PC-9 (cell line): ENCODE results near the gene ARID5A.

Source experiments
- EZH2 ChIP-seq: fragments of 200-600 bp; sonication (generic); IDR thresholded peaks from 2 replicates; pipeline ENCODE4 v1.8.0; 2017; ENCODE audit warnings: antibody characterized with exemption, low read depth
- TF ChIP-seq, protein P1 (sequence below): fragments of 200-600 bp; sonication (generic); conservative IDR thresholded peaks from 2 replicates; pipeline ENCODE4 v1.6.1; 2017; ENCODE audit warnings: mixed run types, antibody characterized with exemption, mild to moderate bottlenecking, moderate library complexity

DNA sequence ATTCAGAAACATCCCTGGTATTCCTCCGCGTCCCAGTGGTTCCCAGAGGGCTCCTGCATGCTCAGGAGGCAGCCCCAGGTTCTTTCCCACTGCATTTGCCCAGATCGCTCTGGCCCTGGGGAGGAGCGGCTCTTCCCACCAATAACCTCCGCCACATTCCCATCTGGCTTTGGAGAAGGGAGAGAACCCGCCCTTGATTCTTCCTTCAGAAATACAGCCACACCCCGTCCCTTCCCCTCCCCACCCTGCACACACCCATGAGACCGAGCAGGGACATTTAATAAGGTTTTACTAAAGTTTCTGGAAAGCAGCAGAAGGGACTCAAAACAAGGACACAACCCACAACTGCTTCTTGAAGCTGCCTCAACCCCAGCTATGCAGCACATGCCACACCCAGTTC is 21.9 kb downstream of the ARID5A start:
- TF ChIP-seq, protein P1, sequence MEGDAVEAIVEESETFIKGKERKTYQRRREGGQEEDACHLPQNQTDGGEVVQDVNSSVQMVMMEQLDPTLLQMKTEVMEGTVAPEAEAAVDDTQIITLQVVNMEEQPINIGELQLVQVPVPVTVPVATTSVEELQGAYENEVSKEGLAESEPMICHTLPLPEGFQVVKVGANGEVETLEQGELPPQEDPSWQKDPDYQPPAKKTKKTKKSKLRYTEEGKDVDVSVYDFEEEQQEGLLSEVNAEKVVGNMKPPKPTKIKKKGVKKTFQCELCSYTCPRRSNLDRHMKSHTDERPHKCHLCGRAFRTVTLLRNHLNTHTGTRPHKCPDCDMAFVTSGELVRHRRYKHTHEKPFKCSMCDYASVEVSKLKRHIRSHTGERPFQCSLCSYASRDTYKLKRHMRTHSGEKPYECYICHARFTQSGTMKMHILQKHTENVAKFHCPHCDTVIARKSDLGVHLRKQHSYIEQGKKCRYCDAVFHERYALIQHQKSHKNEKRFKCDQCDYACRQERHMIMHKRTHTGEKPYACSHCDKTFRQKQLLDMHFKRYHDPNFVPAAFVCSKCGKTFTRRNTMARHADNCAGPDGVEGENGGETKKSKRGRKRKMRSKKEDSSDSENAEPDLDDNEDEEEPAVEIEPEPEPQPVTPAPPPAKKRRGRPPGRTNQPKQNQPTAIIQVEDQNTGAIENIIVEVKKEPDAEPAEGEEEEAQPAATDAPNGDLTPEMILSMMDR, result no peak
- no peak for TF ChIP-seq EZH2
